ENCODE results near the gene PON1.

Gene PON1

DNA sequence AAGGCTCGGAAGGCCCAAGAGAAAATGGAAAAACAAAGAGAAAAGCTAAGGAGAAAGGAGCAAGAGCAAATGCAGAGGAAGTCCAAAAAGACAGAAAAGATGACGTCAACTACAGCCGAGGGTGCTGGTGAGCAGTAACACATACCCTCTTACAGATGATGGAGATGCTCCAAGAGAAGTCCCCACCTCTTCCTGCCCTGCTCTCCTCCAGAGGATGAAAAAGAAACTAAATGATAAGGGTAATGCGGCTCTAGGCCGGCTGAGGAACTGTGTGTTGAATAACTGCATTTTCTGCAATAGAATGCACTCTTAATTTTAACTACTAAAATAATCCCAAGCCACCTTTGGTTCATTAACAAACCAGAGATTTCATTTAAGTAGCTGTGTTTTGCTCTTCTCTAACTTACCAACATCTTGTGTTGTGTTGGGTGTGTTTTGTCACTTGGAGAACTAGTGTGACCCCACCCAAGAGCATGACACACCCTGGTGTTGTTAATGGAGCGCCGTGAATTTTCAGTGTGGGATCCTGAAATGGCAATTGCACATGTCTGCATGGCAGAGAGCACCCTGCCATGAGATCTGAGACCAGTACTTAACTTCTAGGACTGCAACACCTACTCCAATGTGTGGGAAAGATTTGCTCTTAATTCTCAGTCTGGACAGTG is 34.0 kb downstream of the PON1 start:
- DNase-seq (ENCODE audit: low read depth in 2 of 2) = no peak
- H3K4me3 ChIP-seq (replicated peaks in 1 of 2; ENCODE audit: low read depth in 2 of 2, low read length in 2 of 2) = no peak overlapping the region
- TF ChIP-seq, protein P1, sequence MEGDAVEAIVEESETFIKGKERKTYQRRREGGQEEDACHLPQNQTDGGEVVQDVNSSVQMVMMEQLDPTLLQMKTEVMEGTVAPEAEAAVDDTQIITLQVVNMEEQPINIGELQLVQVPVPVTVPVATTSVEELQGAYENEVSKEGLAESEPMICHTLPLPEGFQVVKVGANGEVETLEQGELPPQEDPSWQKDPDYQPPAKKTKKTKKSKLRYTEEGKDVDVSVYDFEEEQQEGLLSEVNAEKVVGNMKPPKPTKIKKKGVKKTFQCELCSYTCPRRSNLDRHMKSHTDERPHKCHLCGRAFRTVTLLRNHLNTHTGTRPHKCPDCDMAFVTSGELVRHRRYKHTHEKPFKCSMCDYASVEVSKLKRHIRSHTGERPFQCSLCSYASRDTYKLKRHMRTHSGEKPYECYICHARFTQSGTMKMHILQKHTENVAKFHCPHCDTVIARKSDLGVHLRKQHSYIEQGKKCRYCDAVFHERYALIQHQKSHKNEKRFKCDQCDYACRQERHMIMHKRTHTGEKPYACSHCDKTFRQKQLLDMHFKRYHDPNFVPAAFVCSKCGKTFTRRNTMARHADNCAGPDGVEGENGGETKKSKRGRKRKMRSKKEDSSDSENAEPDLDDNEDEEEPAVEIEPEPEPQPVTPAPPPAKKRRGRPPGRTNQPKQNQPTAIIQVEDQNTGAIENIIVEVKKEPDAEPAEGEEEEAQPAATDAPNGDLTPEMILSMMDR (IDR thresholded peaks at IDR 0.05; ENCODE audit: low read depth, low read length) = no peak

DNA sequence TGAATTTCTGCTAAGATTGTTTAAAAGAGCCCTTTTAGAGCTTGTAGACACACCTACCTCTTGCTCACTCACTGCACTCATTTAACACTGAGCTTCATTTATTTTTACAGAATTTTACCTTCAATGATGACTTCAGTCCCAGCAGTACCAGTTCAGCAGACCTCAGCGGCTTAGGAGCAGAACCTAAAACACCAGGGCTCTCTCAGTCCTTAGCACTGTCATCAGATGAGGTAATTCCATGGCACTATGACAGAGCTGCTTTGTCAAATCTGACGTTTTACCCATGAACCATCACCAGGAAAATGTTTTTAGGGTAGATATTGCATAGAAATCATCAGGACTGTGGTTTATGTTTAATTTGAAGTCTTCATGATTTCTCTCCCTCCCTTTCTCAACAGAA is 38.2 kb downstream of the PON1 start:
- no peak for DNase-seq (ENCODE audit: low read depth in 2 of 2)
- TF ChIP-seq, protein P1 (IDR thresholded peaks at IDR 0.05; ENCODE audit: low read depth, low read length) = no peak
- H3K4me3 ChIP-seq (replicated peaks in 1 of 2; ENCODE audit: low read depth in 2 of 2, low read length in 2 of 2) = no peak overlapping the region

DNA sequence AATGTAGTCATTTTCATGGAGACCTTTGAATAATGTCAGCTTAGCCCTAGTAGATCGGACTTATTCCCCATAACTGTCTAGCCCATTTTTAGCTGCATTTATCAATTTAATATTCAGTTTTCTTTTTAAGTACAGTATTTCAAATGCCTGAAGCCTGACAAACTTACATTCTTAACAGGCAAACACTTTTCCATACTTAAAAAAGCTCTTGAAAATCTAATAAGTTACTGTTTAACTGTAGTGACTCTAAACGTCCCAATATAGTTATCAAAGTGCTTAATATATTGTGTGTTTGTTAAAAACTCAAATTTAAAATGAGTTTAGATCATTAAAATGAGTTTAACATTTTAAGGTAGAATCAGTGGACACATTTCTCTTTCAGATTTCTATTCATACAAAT is 44.9 kb downstream of the PON1 start:
- DNase-seq (ENCODE audit: low read depth in 2 of 2) = no peak
- TF ChIP-seq, protein P1 (IDR thresholded peaks at IDR 0.05; ENCODE audit: low read depth, low read length) = no peak
- no peak overlapping the region for H3K4me3 ChIP-seq (replicated peaks in 1 of 2; ENCODE audit: low read depth in 2 of 2, low read length in 2 of 2)

DNA sequence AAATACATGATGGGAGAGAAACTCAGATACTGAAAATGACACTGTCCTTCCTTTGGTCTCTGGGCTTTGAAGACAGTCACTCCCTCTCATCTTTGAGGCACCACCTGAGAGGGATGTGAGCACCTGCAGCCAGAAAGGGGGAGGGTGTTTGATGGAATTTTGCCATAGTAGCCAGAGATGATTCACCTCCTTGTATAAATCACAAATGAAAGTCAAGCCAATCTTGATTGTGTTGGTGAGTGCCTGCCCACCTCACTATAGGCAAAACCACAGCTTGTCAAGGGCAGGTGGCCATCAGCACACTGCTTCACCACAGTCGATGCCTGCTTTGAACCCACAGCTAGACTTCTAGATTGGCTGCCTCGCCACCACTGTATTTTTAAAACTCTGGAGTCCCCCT is 48.2 kb downstream of the PON1 start:
- no peak for DNase-seq (ENCODE audit: low read depth in 2 of 2)
- TF ChIP-seq, protein P1 (IDR thresholded peaks at IDR 0.05; ENCODE audit: low read depth, low read length) = no peak
- no peak overlapping the region for H3K4me3 ChIP-seq (replicated peaks in 1 of 2; ENCODE audit: low read depth in 2 of 2, low read length in 2 of 2)

DNA sequence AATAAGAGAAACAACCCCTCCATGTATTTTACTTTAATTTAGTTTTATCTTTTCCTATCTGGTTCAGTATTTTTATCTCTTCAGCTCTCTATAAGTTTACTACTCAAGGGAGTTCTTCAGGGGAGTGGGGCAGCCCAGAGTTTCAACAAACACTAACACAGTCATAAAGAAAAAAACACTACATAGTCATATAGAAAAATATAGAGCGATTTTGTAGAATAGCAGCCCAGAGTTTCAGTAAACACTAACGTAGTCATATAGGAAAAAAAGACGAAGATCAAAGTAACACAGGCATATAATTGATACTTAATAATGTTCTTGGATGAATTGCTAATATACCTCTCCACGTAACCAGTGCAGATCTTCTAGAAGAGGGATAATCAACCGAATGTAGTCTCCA is 54.7 kb downstream of the PON1 start:
- TF ChIP-seq, protein P1 (IDR thresholded peaks at IDR 0.05; ENCODE audit: low read depth, low read length) = no peak
- no peak for DNase-seq (ENCODE audit: low read depth in 2 of 2)
- H3K4me3 ChIP-seq (replicated peaks in 1 of 2; ENCODE audit: low read depth in 2 of 2, low read length in 2 of 2) = no peak overlapping the region

DNA sequence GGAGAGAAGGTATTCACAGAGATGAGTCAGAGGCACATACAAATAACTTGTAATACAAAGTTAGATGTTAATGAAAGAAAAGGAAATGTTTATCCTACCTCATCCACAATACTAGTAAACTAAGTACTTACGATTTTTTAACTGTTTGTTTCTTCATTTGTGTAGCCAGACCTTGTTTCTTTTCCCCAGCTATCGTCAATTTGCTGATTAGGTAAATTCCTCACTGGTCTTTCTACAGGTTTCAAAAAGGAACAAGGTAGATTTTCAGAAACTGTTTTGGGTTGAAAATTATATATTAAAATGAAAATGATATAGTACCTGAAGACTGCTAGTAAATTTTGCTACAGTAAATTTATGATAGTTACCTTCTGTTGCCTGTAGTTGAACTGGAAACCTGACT is 56.6 kb downstream of the PON1 start:
- H3K4me3 ChIP-seq (replicated peaks in 1 of 2; ENCODE audit: low read depth in 2 of 2, low read length in 2 of 2) = no peak overlapping the region
- no peak for DNase-seq (ENCODE audit: low read depth in 2 of 2)
- TF ChIP-seq, protein P1 (IDR thresholded peaks at IDR 0.05; ENCODE audit: low read depth, low read length) = no peak

DNA sequence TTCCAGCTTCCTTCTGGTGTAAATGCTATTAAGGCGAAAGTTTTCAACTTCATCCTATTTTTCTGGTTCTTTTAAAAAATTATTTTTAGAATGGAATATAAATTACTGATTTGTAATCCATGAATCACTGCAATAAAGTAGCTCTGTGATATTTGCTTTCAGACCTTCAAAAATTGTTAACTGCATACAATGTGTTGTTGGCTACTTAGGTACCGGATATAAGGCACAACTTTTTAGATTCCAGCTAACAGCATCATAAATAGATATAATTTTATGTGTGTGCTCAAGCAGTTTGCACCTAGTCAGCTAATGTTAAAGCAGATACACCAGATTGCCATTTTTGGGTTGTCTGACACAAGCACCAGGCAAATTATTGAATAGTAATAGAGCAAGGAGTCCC is 58.7 kb downstream of the PON1 start:
- TF ChIP-seq, protein P1 (IDR thresholded peaks at IDR 0.05; ENCODE audit: low read depth, low read length) = no peak
- H3K4me3 ChIP-seq (replicated peaks in 1 of 2; ENCODE audit: low read depth in 2 of 2, low read length in 2 of 2) = no peak overlapping the region
- DNase-seq (ENCODE audit: low read depth in 2 of 2) = no peak
